SK-N-SH (cell line): ENCODE results near the gene CSNK1G2.

Source experiments
- GABPA ChIP-seq: IDR thresholded peaks from 2 replicates; pipeline ENCODE4 v1.4.0; 2012; ENCODE audit warnings: low read depth, mild to moderate bottlenecking
- POLR2AphosphoS5 ChIP-seq: IDR thresholded peaks from 2 replicates; pipeline ENCODE4 v1.6.1; 2012; ENCODE audit warnings: low read depth, low read length

DNA sequence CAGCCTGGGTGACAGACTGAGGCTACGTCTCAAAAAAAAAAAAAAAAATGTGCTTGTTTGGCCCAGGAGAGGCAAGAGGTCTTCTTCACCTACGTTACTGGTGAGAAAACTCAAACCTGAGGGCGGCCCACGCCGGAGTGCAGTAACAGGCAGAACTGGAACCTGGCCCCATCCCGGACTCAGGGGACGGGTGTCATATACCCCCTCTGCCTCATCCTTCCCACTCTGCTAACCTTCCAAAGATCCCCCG, 36.2 kb upstream of the CSNK1G2 start:
- TF ChIP-seq POLR2AphosphoS5 (no peak), GABPA (no peak)
